ENCODE results near the gene XPNPEP2.

The XPNPEP2 gene

DNA sequence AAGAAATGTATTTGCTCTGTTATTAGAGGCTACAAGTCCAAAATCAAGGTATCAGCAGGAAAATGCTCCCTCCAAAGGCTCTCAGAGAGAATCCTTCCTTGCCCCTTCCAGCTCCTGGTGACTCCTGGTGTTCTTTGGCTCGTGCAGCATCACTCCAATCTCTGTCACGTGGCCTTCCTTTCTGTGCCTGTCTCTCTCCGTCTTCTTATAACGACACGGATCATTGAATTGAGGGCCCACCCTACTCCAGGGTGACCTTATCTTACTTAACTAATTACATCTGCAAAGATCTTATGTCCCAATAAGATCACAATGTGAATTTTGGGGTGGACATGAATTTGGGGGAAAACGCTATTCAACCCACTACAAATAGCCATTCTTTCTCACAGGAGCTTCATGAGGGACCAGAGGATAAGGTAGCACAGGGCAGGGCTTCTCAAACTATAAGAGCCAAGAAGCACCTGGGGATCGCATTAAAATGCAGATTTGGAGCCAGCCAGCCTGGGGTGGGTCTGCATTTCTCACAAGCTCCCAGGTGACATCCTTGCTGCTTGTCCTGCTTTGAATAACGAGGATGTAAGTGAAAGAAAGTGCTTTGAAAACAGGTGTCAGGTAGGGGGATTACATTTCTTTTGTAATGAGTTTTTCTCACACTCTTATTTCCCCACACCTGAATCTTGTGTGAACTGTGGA, 42.2 kb upstream of the XPNPEP2 start:
- Histone ChIP-seq H3K4me2 (ENCODE audit: low read length, poor library complexity, severe bottlenecking) (no peak overlapping the region), H4K91ac (ENCODE audit: low read length) (no peak overlapping the region), H2AK5ac (ENCODE audit: low read length, severe bottlenecking) (no peak overlapping the region), H3K36me3 (ENCODE audit: control insufficient read depth in 1 of 2, insufficient read depth in 2 of 2, low read depth in 1 of 2, low read length in 2 of 2) (no peaks in the 10 kb centered on the region), H2AFZ (ENCODE audit: low read depth, low read length) (no peak overlapping the region), H3K14ac (ENCODE audit: low read length in 2 of 2) (no peak overlapping the region), H3K27ac (ENCODE audit: low read length, poor library complexity, severe bottlenecking) (no peak overlapping the region), H3K9me3 (ENCODE audit: control insufficient read depth, low read length) (no peaks in the 10 kb centered on the region), H3K23ac (ENCODE audit: low read length in 2 of 2) (no peak overlapping the region), H3K4me3 (ENCODE audit: insufficient read depth in 1 of 2, low read depth in 1 of 2, low read length in 2 of 2) (no peak overlapping the region), H3K27me3 (ENCODE audit: control insufficient read depth in 1 of 2, insufficient read depth in 1 of 2, low read length in 2 of 2) (peaks cover 0 to 45% of the 10 kb centered on the region in 2 experiments), H3K79me1 (replicated peaks; ENCODE audit: low read length, poor library complexity, severe bottlenecking) (no peaks in the 10 kb centered on the region), H2BK5ac (ENCODE audit: low read depth, low read length, poor library complexity, severe bottlenecking) (no peak overlapping the region), H3K9ac (ENCODE audit: low read length) (no peak overlapping the region), H3K4me1 (ENCODE audit: control insufficient read depth, insufficient read depth, low read depth, low read length) (peaks cover 1% of the 10 kb centered on the region), H2BK15ac (ENCODE audit: low read depth, poor library complexity, severe bottlenecking) (no peak overlapping the region), H4K8ac (ENCODE audit: low read length) (no peak overlapping the region), H2BK120ac (ENCODE audit: low read depth, low read length) (no peak overlapping the region), H2BK12ac (ENCODE audit: low read length in 2 of 2) (no peak overlapping the region), H3K4ac (ENCODE audit: low read depth in 1 of 2, low read length in 2 of 2) (no peak overlapping the region), H3K18ac (ENCODE audit: low read depth in 1 of 2, low read length in 2 of 2) (no peak overlapping the region)
- 48% methylated on average over 3 of the region's 8 CpGs for WGBS
- no peak for DNase-seq

DNA sequence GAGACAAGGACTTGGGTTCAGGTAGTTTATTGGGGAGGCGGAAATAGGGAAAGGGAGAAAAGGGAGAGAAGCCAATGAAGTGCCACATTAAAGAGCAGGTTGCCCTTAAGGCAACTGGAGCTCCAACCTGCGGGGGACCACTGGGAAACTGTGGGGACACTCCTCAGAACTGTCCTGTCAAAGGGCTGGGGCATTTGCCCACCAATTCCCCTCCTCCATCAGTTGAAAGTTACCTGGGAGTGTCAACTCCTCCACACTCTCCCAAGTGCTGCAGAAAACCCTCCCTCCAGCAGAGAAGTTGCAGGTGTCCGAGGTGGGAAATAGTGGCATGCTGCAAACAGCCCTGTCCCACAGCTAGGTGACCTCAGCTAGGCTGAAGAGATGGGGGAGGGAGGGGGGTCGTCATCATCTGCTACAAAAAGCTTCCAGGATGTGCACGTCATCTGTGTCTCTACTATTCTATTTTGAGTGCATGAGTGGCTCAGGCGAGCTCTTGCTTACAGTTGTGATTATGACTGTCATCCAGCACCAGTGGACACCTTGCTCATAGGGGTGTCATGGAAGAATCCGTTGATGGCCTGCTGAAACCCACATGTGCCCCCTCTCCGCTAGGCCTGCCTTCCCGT, 41.5 kb upstream of the XPNPEP2 start:
- no peak for DNase-seq
- Histone ChIP-seq H3K14ac (ENCODE audit: low read length in 2 of 2) (no peak overlapping the region), H2AFZ (ENCODE audit: low read depth, low read length) (no peak overlapping the region), H2AK5ac (ENCODE audit: low read length, severe bottlenecking) (no peak overlapping the region), H3K27ac (ENCODE audit: low read length, poor library complexity, severe bottlenecking) (no peak overlapping the region), H4K8ac (ENCODE audit: low read length) (no peak overlapping the region), H4K91ac (ENCODE audit: low read length) (no peak overlapping the region), H3K27me3 (ENCODE audit: control insufficient read depth in 1 of 2, insufficient read depth in 1 of 2, low read length in 2 of 2) (peaks cover 0 to 45% of the 10 kb centered on the region in 2 experiments), H2BK5ac (ENCODE audit: low read depth, low read length, poor library complexity, severe bottlenecking) (no peak overlapping the region), H3K9ac (ENCODE audit: low read length) (no peak overlapping the region), H3K79me1 (replicated peaks; ENCODE audit: low read length, poor library complexity, severe bottlenecking) (no peaks in the 10 kb centered on the region), H3K4me3 (ENCODE audit: insufficient read depth in 1 of 2, low read depth in 1 of 2, low read length in 2 of 2) (no peak overlapping the region), H3K4ac (ENCODE audit: low read depth in 1 of 2, low read length in 2 of 2) (no peak overlapping the region), H3K18ac (ENCODE audit: low read depth in 1 of 2, low read length in 2 of 2) (no peak overlapping the region), H3K4me1 (ENCODE audit: control insufficient read depth, insufficient read depth, low read depth, low read length) (peaks cover 1% of the 10 kb centered on the region), H2BK120ac (ENCODE audit: low read depth, low read length) (no peak overlapping the region), H2BK12ac (ENCODE audit: low read length in 2 of 2) (no peak overlapping the region), H3K36me3 (ENCODE audit: control insufficient read depth in 1 of 2, insufficient read depth in 2 of 2, low read depth in 1 of 2, low read length in 2 of 2) (no peaks in the 10 kb centered on the region), H2BK15ac (ENCODE audit: low read depth, poor library complexity, severe bottlenecking) (no peak overlapping the region), H3K23ac (ENCODE audit: low read length in 2 of 2) (no peak overlapping the region), H3K9me3 (ENCODE audit: control insufficient read depth, low read length) (no peaks in the 10 kb centered on the region), H3K4me2 (ENCODE audit: low read length, poor library complexity, severe bottlenecking) (no peak overlapping the region)
- WGBS, result 47% methylated on average over 6 of the region's 9 CpGs

GRCh38 chrX:129698150-129698549, 40.6 kb upstream of the XPNPEP2 start:
- Histone ChIP-seq H3K27me3 (ENCODE audit: control insufficient read depth in 1 of 2, insufficient read depth in 1 of 2, low read length in 2 of 2) (peaks cover 0 to 41% of the 10 kb centered on the region in 2 experiments), H2BK120ac (ENCODE audit: low read depth, low read length) (no peak overlapping the region), H3K4me1 (ENCODE audit: control insufficient read depth, insufficient read depth, low read depth, low read length) (peaks cover 1% of the 10 kb centered on the region), H3K79me1 (replicated peaks; ENCODE audit: low read length, poor library complexity, severe bottlenecking) (no peaks in the 10 kb centered on the region), H3K4me2 (ENCODE audit: low read length, poor library complexity, severe bottlenecking) (no peak overlapping the region), H2BK12ac (ENCODE audit: low read length in 2 of 2) (no peak overlapping the region), H2BK15ac (ENCODE audit: low read depth, poor library complexity, severe bottlenecking) (no peak overlapping the region), H3K27ac (ENCODE audit: low read length, poor library complexity, severe bottlenecking) (no peak overlapping the region), H4K91ac (ENCODE audit: low read length) (no peak overlapping the region), H3K9me3 (ENCODE audit: control insufficient read depth, low read length) (no peaks in the 10 kb centered on the region), H3K14ac (ENCODE audit: low read length in 2 of 2) (no peak overlapping the region), H3K4ac (ENCODE audit: low read depth in 1 of 2, low read length in 2 of 2) (no peak overlapping the region), H3K36me3 (ENCODE audit: control insufficient read depth in 1 of 2, insufficient read depth in 2 of 2, low read depth in 1 of 2, low read length in 2 of 2) (no peaks in the 10 kb centered on the region), H4K8ac (ENCODE audit: low read length) (no peak overlapping the region), H3K9ac (ENCODE audit: low read length) (no peak overlapping the region), H2AFZ (ENCODE audit: low read depth, low read length) (no peak overlapping the region), H2BK5ac (ENCODE audit: low read depth, low read length, poor library complexity, severe bottlenecking) (no peak overlapping the region), H3K18ac (ENCODE audit: low read depth in 1 of 2, low read length in 2 of 2) (no peak overlapping the region), H2AK5ac (ENCODE audit: low read length, severe bottlenecking) (no peak overlapping the region), H3K4me3 (ENCODE audit: insufficient read depth in 1 of 2, low read depth in 1 of 2, low read length in 2 of 2) (no peak overlapping the region), H3K23ac (ENCODE audit: low read length in 2 of 2) (no peak overlapping the region)
- DNase-seq, result no peak

GRCh38 chrX:129700536-129700935, 38.2 kb upstream of the XPNPEP2 start:
- WGBS, result 100% methylated on average over 3 of the region's 4 CpGs

More at GRCh38 chrX:129700536-129700935, 38.2 kb upstream of the XPNPEP2 start:
- no peak overlapping the region for H3K27ac ChIP-seq (ENCODE audit: low read length, poor library complexity, severe bottlenecking)
- H3K9ac ChIP-seq (ENCODE audit: low read length), result no peak overlapping the region
- H3K18ac ChIP-seq (ENCODE audit: low read depth in 1 of 2, low read length in 2 of 2), result no peak overlapping the region
- H3K4ac ChIP-seq (ENCODE audit: low read depth in 1 of 2, low read length in 2 of 2), result no peak overlapping the region
- H3K27me3 ChIP-seq (ENCODE audit: control insufficient read depth in 1 of 2, insufficient read depth in 1 of 2, low read length in 2 of 2), result peaks cover 0 to 45% of the 10 kb centered on the region in 2 experiments
- no peak overlapping the region for H3K14ac ChIP-seq (ENCODE audit: low read length in 2 of 2)
- H2BK12ac ChIP-seq (ENCODE audit: low read length in 2 of 2), result no peak overlapping the region
- no peaks in the 10 kb centered on the region for H3K79me1 ChIP-seq (replicated peaks; ENCODE audit: low read length, poor library complexity, severe bottlenecking)
- H2BK120ac ChIP-seq (ENCODE audit: low read depth, low read length), result no peak overlapping the region
- no peak overlapping the region for H3K4me2 ChIP-seq (ENCODE audit: low read length, poor library complexity, severe bottlenecking)
- peaks cover 4% of the 10 kb centered on the region for H3K9me3 ChIP-seq (ENCODE audit: control insufficient read depth, low read length)
- H3K36me3 ChIP-seq (ENCODE audit: control insufficient read depth in 1 of 2, insufficient read depth in 2 of 2, low read depth in 1 of 2, low read length in 2 of 2), result no peaks in the 10 kb centered on the region
- H3K23ac ChIP-seq (ENCODE audit: low read length in 2 of 2), result no peak overlapping the region
- DNase-seq, result no peak
- H3K4me3 ChIP-seq (ENCODE audit: insufficient read depth in 1 of 2, low read depth in 1 of 2, low read length in 2 of 2), result no peak overlapping the region
- H4K91ac ChIP-seq (ENCODE audit: low read length), result no peak overlapping the region
- no peak overlapping the region for H2BK5ac ChIP-seq (ENCODE audit: low read depth, low read length, poor library complexity, severe bottlenecking)
- H2AK5ac ChIP-seq (ENCODE audit: low read length, severe bottlenecking), result no peak overlapping the region
- no peak overlapping the region for H4K8ac ChIP-seq (ENCODE audit: low read length)
- no peak overlapping the region for H2AFZ ChIP-seq (ENCODE audit: low read depth, low read length)
- H3K4me1 ChIP-seq (ENCODE audit: control insufficient read depth, insufficient read depth, low read depth, low read length), result peaks cover 1% of the 10 kb centered on the region
- H2BK15ac ChIP-seq (ENCODE audit: low read depth, poor library complexity, severe bottlenecking), result no peak overlapping the region
